H7 (cell line): ENCODE measurements around the gene MZF1. TPM values are rescaled to one million over a fixed set of nuclear protein-coding genes. Genes with fewer than 3 reads are reported as not detected.

Experiments used
- DNase-seq: peaks from one replicate; pipeline ENCODE4 v3.0.0; 2012
- H3K27me3 ChIP-seq: 2 replicates; pipeline ENCODE4 v1.6.0; 2011; ENCODE audit warnings: mild to moderate bottlenecking, low read length; ENCODE audit not compliant: control insufficient read depth, insufficient read depth
- H3K36me3 ChIP-seq: replicated peaks from 2 replicates; pipeline ENCODE4 v1.5.1; 2011; ENCODE audit warnings: low read length; ENCODE audit not compliant: control insufficient read depth, insufficient read depth
- H3K4me3 ChIP-seq: 2 replicates; pipeline ENCODE4 v1.5.1; 2011; ENCODE audit warnings: low read depth, mild to moderate bottlenecking, control low read depth, low read length, moderate library complexity; ENCODE audit not compliant: insufficient read depth
- total RNA-seq: library from RNA; depleted of rRNA; stranded (reverse); fragments of >200 nt; shearing (Covaris generic); gene quantifications from 2 replicates; pipeline ENCODE4 v1.2.3, GENCODE V29; 2014

MZF1 gene
- total RNA-seq, 1 experiment from 2014 or later: 11.0 TPM

DNA sequence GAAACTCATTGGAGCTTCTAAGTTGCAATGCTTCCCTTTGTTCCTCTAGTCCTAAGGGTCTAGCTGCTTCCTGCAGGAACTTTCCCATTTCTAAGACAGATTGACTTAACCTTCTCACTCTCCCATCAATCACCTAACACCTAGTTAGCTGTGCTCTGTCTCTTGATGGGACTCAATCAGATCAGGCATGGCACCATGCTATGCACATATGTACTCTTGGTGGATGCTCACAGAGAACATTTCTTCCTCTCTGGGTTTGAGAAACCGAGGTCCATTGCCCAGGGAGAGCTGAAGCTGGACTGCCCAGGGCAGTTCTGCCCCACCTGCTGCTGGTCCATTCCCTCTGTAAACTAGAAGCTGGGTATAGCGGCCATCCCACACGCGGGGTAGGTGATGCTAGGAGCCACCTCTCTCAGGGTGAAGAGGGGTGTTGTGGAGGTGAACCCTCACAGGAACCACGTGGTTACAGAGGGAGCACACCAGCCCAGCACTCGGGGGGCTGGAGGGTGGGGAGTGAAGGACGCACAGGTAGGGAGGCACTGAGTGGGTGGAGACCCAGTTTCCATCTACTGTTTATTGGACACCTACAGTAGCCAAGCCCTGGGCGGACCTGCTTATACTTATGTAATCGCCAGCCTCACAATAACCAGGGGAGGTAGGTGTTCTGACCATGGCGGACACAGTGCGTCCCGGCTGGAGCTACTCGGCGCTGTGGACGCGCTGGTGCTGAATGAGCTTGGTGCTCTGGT, 11.6 kb downstream of the MZF1 start:
- no peak overlapping the region for H3K4me3 ChIP-seq

DNA sequence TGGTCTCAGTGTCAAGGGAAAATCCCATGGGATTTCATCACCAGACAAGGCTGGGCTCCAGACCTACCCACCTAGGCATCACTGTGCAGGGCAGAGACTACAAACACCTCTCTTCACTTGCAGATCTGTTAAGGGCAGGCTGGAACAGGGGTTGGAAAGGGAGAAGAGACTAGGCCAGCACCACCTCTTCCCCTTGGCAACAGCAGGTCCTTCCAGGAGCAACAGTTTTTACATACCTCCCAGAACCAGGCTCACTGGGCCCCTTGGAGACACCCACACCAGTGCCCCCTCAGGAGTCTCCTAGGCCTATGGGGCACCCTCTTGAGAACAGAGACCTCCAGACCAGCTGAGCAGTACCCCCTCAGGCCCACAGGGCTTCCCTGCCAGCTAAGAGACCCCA, 12.2 kb downstream of the MZF1 start:
- DNase-seq: no peak
- Histone ChIP-seq H3K4me3 (no peak overlapping the region), H3K27me3 (no peaks in the 10 kb centered on the region), H3K36me3 (peaks cover 11% of the 10 kb centered on the region)

More for the DNA sequence above, 11.6 kb downstream of the MZF1 start:
- no peaks in the 10 kb centered on the region for H3K27me3 ChIP-seq
- peaks cover 5% of the 10 kb centered on the region for H3K36me3 ChIP-seq
- DNase-seq: no peak

DNA sequence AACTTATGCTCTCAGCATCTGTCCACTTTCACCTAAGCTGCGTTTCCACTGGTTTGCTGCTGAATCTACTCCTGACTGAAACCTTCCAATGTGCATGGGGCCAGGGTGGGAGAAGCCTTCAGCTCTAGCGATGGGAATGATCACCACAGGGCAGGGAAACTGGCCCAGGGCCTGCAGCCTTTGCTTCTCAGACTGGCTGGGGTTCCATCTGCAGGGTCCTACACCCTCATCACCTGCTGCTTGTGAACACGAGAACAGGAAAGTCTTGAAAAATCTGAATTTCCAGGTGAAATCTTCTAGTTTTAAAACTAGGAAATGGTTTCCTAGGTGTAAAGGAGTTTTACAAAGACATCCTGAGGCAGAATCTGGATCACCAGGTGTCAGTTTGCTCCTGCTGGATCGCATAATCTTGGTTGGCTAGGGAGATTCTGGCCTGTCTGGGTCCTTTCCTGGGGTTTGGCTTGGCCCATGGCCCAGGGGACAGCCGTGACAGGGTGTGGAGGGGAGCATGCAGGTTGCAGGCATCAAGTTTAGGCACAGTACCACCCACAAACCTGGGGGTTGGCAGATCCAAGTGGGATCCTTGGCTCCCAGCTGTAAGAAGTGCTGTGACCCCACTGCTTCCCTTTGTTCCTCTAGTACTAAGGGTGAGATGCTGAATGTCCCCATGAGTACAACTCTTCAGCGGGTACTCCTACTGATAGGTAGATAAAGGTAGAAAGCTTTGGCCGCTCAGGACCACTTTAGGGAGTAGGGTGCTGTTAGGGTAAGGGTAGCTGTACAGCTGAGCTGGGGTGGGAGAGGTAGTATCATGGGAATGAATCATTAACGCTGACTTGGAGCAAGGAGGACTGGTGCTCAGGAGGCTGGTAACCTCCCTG, 12.9 kb downstream of the MZF1 start:
- DNase-seq: no peak
- peak overlapping the region; percentile 79 for H3K4me3 ChIP-seq
- no peaks in the 10 kb centered on the region for H3K27me3 ChIP-seq

DNA sequence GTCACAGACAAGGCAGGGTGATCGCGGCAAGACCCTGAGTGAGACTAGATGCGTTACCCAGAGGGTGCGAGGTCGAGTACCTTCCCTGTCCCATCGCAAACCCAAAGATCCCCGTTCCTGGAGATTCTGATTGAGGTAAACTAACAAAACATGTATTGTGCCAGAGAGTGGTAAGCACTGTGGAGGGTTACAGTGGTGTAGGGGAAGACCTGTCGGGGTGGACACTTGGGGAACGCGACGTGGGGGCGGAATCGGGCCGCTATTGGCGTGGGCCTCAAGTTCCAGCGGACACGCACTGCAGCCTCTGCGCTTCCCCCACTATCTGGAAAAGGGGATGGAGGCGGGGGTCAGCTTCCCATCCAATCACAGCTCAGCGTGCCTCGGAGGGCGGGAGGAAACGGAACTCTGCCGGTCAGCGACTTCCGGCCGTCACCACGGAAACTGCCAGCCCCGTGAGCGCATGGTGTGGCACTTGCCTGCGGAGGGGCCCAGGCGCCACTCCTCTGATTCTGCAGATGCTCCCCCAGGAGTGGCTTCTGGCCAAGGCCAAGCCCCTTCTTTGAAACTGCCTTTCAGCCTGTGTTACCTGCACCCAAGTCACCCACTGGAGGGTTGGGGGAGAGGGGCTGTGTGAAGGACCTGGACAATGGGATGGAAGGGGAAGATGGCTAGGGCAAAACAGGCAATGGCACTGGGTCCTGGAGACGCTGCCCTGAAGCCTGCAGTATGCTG, 13.7 kb downstream of the MZF1 start:
- Histone ChIP-seq H3K36me3 (peaks cover 11% of the 10 kb centered on the region), H3K4me3 (peak overlapping the region; percentile 79), H3K27me3 (no peaks in the 10 kb centered on the region)
- DNase-seq: peak; percentile 99

More for the DNA sequence above, 12.9 kb downstream of the MZF1 start:
- H3K36me3 ChIP-seq: peaks cover 11% of the 10 kb centered on the region

DNA sequence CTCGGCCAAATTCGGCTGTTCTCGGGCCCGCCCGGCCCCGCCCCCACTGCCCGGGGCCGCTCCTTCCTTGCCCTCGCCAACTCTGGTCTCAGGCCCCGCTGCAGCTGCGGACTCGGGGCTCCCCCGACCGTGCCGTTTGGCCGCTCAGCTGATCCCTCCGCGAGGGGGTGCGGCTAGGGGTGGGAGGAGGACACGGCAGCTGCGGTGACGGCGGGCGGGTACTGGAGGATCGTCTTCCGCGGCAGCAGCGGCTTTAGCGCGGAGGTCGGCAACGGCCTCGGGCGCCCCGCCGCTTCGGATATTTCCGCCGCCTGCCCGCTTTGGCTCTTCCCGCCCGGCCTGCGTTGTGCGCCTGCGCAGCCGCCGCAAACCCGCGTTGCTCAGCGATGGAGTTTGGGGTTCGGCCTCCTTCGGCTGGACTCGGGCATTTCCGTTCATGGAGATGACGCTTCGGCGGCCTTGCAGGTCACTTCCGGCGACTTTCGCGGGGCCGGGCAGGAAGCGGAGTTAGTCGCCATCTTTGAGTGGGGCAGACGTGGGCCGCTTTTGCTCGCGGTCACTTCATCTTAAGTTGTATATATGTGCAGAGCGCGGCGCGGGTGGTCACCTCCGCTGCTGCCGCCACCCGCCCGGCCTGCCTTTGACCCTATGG, 14.4 kb downstream of the MZF1 start:
- Histone ChIP-seq H3K27me3 (no peaks in the 10 kb centered on the region), H3K4me3 (peak overlapping the region; percentile 79), H3K36me3 (peaks cover 12% of the 10 kb centered on the region)
- DNase-seq: peak; percentile 98

DNA sequence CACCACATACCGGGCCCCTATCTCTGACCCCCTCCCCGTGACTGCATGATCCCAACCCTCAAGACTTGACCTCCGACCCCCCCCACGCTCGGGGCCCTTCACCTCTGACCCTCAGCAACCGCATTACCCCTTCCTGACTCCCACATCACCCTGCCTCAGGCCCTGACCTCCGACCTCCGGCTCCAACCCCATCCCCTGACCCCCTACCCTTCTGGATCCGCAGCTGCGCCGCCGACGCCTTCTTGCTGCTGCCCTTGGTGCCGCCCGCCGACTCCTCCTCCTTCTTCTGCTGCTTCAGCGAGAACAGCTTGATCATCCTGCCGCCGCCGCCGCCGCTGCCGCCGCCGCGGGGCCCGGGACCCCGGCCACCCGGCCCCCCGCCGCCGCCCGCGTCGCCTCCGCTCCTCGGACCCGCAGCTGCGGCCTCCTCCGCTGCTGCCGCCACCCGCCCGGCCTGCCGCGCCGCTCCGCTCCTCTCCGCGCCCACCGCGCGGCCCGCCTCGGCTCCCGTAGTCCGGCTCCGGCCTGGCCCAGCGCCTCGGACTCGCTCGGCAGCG, 15.0 kb downstream of the MZF1 start, which contains the start of gene UBE2M:
Gene UBE2M (minus strand): TSS at position 546 of the 557 bp plus-strand sequence. CDS start 230 bp downstream, at position 316.
- no peaks in the 10 kb centered on the region for H3K27me3 ChIP-seq
- DNase-seq: peak; percentile 73
- H3K36me3 ChIP-seq: peaks cover 13% of the 10 kb centered on the region
- peak within 1 kb of the TSS; percentile 79 for H3K4me3 ChIP-seq

DNA sequence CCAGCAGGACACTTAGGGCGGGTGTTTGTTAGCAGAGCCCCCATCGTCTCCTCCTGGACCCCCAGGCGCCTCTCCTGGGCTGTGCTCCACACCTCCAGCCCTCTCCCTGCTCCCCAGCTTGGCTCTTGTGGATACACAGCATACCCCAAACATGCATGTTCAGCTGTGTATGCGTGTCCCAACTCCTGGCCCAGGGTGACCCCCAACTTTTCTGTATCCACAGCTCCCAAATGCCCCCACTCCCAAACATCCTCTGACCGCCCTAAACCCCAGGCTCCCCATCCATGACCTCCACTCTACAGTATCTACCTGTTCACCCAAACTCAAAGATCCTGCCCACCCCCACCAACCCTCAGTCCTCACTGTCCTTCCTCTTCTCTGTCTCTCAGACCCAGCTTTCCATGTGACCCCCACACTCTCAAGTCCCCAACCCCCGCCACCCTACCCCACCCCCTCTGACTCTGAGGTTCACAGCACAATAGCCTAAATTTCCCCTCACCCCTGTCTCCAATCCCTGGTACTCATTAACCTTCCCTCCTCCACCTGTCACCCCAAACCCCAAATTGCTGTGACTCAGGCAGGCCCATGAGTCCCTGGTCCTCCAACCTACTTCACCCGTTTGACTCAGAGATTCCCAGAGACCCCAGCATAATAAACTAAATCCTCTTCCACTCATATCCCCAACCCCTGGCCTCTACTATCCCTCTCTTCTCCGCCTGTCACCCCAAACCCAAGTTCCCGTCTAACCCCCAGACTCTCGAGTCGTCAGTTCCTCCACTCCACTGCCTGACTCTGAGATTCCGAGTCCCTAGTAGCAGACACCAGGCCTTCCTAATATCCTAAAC, 15.7 kb downstream of the MZF1 start:
- Histone ChIP-seq H3K27me3 (no peaks in the 10 kb centered on the region), H3K36me3 (peaks cover 13% of the 10 kb centered on the region), H3K4me3 (peak overlapping the region; percentile 79)
- no peak for DNase-seq

DNA sequence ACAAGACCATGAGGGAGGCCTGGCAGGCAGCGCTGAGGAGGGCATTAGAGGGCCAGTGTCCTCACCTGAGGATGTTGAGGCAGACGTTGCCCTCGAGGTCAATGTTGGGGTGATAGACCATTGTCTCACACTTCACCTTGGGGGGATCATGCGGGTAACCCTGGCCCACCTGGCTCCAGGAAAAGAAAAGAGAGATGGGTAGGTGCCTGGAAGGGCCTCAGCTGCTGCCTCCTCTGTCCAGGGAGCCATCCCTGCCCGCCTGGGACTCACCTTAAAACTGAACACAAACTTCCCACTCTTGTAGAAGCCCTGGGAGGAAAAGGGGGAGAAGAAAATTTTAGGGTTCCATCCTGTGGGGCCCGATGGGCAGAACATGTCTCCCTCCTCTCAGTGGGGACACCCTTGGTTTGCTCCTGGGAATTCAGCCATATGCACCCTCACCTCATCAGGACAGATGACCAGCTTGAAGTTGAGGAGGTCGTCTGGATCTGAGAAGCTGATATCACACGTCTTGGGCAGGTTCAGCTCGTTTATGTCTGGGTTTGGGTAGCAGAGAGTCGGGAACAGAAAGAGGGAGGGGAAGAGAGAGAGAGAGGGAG, 16.4 kb downstream of the MZF1 start:
- Histone ChIP-seq H3K36me3 (peaks cover 20% of the 10 kb centered on the region), H3K27me3 (no peaks in the 10 kb centered on the region), H3K4me3 (peak overlapping the region; percentile 79)
- no peak for DNase-seq

DNA sequence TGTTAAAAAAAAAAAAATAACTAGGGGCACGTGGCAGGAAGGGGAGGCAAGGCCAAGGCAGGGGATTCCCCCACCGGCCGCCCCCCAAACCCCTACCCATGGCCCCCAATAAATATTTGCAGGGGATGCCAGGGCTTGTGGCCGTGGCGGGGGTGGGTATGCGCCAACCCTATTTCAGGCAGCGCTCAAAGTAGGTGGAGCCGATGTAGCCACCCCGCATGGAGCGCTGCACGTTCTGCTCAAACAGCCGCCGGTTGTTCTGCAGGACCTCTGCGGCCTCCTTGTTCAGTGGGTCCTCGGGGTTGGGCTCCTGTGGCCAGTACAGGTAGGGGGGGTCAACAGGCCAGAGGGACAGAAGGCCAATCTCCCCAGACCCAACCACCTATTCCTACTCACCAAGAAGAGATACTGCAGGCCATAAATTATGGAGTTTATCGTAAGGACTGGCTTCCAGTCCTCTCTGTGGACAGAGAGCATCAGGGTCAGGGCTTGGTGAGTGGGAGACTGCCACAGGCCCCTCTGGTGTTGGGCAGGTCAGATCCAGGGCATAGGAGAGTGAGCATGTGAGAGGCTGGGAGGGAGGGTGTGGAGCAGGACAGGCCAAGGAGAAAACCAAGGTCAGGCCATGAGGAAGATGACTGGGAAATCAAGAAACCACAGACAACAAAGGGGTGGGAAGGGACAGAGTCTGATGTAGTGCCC, 17.1 kb downstream of the MZF1 start:
- DNase-seq: no peak
- Histone ChIP-seq H3K36me3 (peaks cover 22% of the 10 kb centered on the region), H3K4me3 (no peak overlapping the region)

DNA sequence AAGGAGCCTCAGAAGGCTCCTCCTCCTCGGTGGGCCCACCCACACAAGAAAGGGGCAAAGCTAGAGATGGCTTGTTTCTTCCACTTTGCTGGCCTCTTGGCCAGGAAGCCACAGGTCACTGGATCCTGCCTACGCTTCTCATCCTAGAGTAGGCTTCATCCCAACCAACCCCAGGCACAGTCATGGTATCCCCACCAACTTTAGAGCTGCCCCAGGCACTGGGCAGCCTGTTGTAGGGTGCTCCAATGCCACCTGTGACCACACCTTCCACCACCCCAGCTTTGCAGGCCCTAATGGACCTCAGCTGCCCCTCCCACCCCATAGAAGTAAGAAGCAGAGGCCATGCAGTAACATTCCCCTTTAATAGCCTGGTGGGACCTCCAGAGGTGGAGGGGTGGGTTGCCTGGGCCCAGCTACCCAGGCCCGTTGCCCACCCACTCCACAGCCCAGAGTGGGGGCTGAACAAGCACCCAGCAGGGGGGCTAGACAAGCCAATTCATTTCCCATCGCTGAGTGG, 17.7 kb downstream of the MZF1 start:
- Histone ChIP-seq H3K4me3 (peak overlapping the region; percentile 25), H3K36me3 (peaks cover 29% of the 10 kb centered on the region), H3K27me3 (no peaks in the 10 kb centered on the region)
- DNase-seq: no peak

More for the DNA sequence above, 17.1 kb downstream of the MZF1 start:
- H3K27me3 ChIP-seq: no peaks in the 10 kb centered on the region

DNA sequence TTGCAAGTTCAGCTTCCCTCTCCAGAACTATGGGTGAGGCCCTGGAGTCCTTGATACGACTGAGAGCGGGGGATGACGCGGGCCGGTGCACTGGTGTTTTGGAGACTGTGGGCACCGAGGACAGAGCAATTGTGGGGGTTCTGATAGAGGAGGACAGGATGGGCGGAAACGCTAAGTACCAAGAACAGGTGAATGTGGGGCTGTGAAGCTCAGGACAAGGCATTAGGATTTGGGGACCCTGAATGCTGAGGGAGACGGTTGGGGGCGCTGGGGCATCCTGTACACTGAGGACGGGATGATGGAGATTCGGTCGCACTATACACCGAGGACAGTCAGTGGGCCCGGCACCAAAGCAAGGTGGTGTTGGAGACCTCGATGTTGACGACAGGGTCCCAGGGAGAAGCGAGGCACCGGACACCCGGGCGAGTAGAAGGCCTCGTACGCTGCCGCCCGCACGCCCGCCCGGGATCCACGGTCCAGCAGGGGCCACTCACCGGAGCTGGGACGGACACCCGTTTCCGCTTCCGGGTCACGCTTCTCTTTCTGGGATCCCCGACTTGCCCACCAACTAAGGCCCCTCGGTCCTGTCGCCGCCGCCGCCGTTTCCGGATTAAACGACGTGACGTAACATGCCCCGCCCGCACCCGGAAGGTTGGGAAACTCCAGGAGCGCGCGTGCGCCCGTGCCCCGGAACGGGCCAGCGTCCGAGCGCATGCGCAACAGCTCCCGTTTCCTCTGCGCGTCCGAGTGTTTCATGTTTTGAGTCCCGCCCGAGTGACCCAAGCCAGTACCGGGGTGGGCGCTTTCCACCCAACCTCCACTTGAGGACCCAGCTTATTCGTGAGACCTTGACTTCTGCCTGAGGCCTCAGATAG, 18.4 kb downstream of the MZF1 start, which contains the start of gene CHMP2A:
Gene CHMP2A (minus strand): TSS at position 612 of the 875 bp plus-strand sequence. CDS start 893 bp downstream, outside the sequence.
- peaks cover 36% of the 10 kb centered on the region for H3K36me3 ChIP-seq
- no peaks in the 10 kb centered on the region for H3K27me3 ChIP-seq
- H3K4me3 ChIP-seq: peak within 1 kb of the TSS; percentile 69
- DNase-seq: peak; percentile 99
